GM18499 (cell line): Measurements from ENCODE around the gene HIVEP3.

Experiments
- ATAC-seq: cut with Tn5 transposase; IDR thresholded peaks from one replicate; pipeline ENCODE4 v1.9.1; 2021; ENCODE audit warnings: moderate number of reproducible peaks; ENCODE audit not compliant: insufficient read depth, unreplicated experiment

Gene HIVEP3

GRCh38 chr1:41487126-41488039 is 431.3 kb downstream of the HIVEP3 start:
- no peak for ATAC-seq

GRCh38 chr1:41486371-41487125 is 432.2 kb downstream of the HIVEP3 start:
- no peak for ATAC-seq

GRCh38 chr1:41486053-41486370 is 432.7 kb downstream of the HIVEP3 start:
- ATAC-seq, result no peak

GRCh38 chr1:41485605-41486004 is 433.1 kb downstream of the HIVEP3 start:
- ATAC-seq, result no peak

GRCh38 chr1:41484402-41485241 is 434.1 kb downstream of the HIVEP3 start, which contains the start of gene EDN2:
Gene EDN2, minus strand, starts transcription at chr1:41484683. Its CDS starts 82 bp downstream, at chr1:41484601.
- no peak for ATAC-seq

GRCh38 chr1:41483960-41484401 is 434.7 kb downstream of the HIVEP3 start:
- no peak for ATAC-seq

GRCh38 chr1:41483001-41483850 is 435.5 kb downstream of the HIVEP3 start:
- no peak for ATAC-seq

GRCh38 chr1:41482001-41482765 is 436.5 kb downstream of the HIVEP3 start:
- ATAC-seq, result no peak

GRCh38 chr1:41481109-41481775 is 437.5 kb downstream of the HIVEP3 start:
- no peak for ATAC-seq

- no peak for ATAC-seq
Observed at GRCh38 chr1:41480204-41481108, 438.3 kb downstream of the HIVEP3 start.

- ATAC-seq, result no peak
Observed at GRCh38 chr1:41479808-41480160, 438.9 kb downstream of the HIVEP3 start.

GRCh38 chr1:41479000-41479807 is 439.5 kb downstream of the HIVEP3 start:
- no peak for ATAC-seq

GRCh38 chr1:41478118-41478748 is 440.5 kb downstream of the HIVEP3 start:
- no peak for ATAC-seq

- ATAC-seq, result no peak
Observed at GRCh38 chr1:41476807-41477361, 441.8 kb downstream of the HIVEP3 start.

GRCh38 chr1:41475859-41476567 is 442.7 kb downstream of the HIVEP3 start:
- ATAC-seq, result no peak
